HEK293 (cell line): Measurements from ENCODE around the gene CEACAM4.
A peak's percentile ranks its signal among the peaks of the same experiment; 100 is the strongest.

Experiments used
- CTCF ChIA-PET: fragments of 350-600 bp; formaldehyde crosslinking; extraction: SDS; loops from one replicate; lab custom pipeline; 2021; ENCODE audit warnings: antibody characterized with exemption; lab: Yijun Ruan, JAX
- POLR2A ChIA-PET: fragments of 300-600 bp; formaldehyde crosslinking; extraction: SDS; loops from one replicate; lab custom pipeline; 2020; ENCODE audit warnings: antibody characterized with exemption, inconsistent platforms; lab: Yijun Ruan, JAX
- H3K27ac ChIP-seq: fragments of 200-500 bp; sonication (Bioruptor generic); 2 replicates; pipeline ENCODE4 v1.5.1; 2014; ENCODE audit warnings: low read depth, low read length, control low read depth, inconsistent platforms; ENCODE audit errors: extremely low read depth
- H3K36me3 ChIP-seq, 2 experiments: fragments of 200-500 bp in 1 of 2; sonication (Bioruptor generic) in 1 of 2; 1 replicate in 1 of 2; 2 replicates in 1 of 2; pipeline ENCODE4 v1.5.1; 2014 to 2017; ENCODE audit warnings: inconsistent platforms in 2 of 2, low read length in 2 of 2; ENCODE audit not compliant: control insufficient read depth in 2 of 2, insufficient read depth in 1 of 2
- H3K4me1 ChIP-seq: fragments of 200-500 bp; sonication (Bioruptor generic); 2 replicates; pipeline ENCODE4 v1.5.1; 2014; ENCODE audit warnings: mild to moderate bottlenecking, low read length, inconsistent platforms; ENCODE audit not compliant: control insufficient read depth, insufficient read depth
- H3K4me3 ChIP-seq: 2 replicates; pipeline ENCODE4 v1.5.1; 2011; ENCODE audit warnings: low read depth, mild to moderate bottlenecking, control low read depth, low read length, moderate library complexity
- H3K9me3 ChIP-seq: fragments of 200-500 bp; sonication (Bioruptor generic); 2 replicates; pipeline ENCODE4 v1.5.1; 2014; ENCODE audit warnings: low read depth, low read length, inconsistent platforms; ENCODE audit not compliant: control insufficient read depth, insufficient read depth
- BCL11A ChIP-seq: fragments of 450-650 bp; formaldehyde crosslinking; IDR thresholded peaks from 2 replicates; pipeline ENCODE4 v1.5.1; 2016; ENCODE audit warnings: low read depth, missing biosample characterization, missing genetic modification characterization
- GLI4 ChIP-seq: fragments of 450-650 bp; formaldehyde crosslinking; IDR thresholded peaks from 2 replicates; pipeline ENCODE4 v1.5.1; 2016; ENCODE audit warnings: missing biosample characterization, missing genetic modification characterization
- GLIS1 ChIP-seq: fragments of 450-650 bp; formaldehyde crosslinking; IDR thresholded peaks from 2 replicates; pipeline ENCODE4 v1.5.1; 2016; ENCODE audit warnings: missing biosample characterization, missing genetic modification characterization
- KLF1 ChIP-seq: fragments of 450-650 bp; formaldehyde crosslinking; IDR thresholded peaks from 2 replicates; pipeline ENCODE4 v1.5.1; 2016; ENCODE audit warnings: missing biosample characterization, missing genetic modification characterization
- REST ChIP-seq: fragments of 450-650 bp; formaldehyde crosslinking; IDR thresholded peaks from 2 replicates; pipeline ENCODE4 v1.5.1; 2016; ENCODE audit warnings: missing biosample characterization, missing genetic modification characterization
- ZBTB10 ChIP-seq: fragments of 450-650 bp; formaldehyde crosslinking; IDR thresholded peaks from 2 replicates; pipeline ENCODE4 v1.5.1; 2016; ENCODE audit warnings: missing biosample characterization, missing genetic modification characterization
- ZBTB17 ChIP-seq: fragments of 450-650 bp; formaldehyde crosslinking; IDR thresholded peaks from 2 replicates; pipeline ENCODE4 v1.5.1; 2016; ENCODE audit warnings: missing biosample characterization, missing genetic modification characterization
- ZBTB20 ChIP-seq: fragments of 450-650 bp; formaldehyde crosslinking; IDR thresholded peaks from 2 replicates; pipeline ENCODE4 v1.5.1; 2016; ENCODE audit warnings: missing biosample characterization, missing genetic modification characterization
- ZBTB21 ChIP-seq: fragments of 450-650 bp; formaldehyde crosslinking; IDR thresholded peaks from 2 replicates; pipeline ENCODE4 v1.5.1; 2017; ENCODE audit warnings: missing biosample characterization, missing genetic modification characterization
- ZFP69B ChIP-seq: fragments of 450-650 bp; formaldehyde crosslinking; IDR thresholded peaks from 2 replicates; pipeline ENCODE4 v1.5.1; 2016; ENCODE audit warnings: missing biosample characterization, missing genetic modification characterization
- ZNF114 ChIP-seq: fragments of 450-650 bp; formaldehyde crosslinking; IDR thresholded peaks from 2 replicates; pipeline ENCODE4 v1.5.0; 2017; ENCODE audit warnings: missing biosample characterization, missing genetic modification characterization
- ZNF157 ChIP-seq: fragments of 450-650 bp; formaldehyde crosslinking; IDR thresholded peaks from 2 replicates; pipeline ENCODE4 v1.5.1; 2016; ENCODE audit warnings: missing biosample characterization, missing genetic modification characterization
- ZNF169 ChIP-seq: fragments of 450-650 bp; formaldehyde crosslinking; IDR thresholded peaks from 2 replicates; pipeline ENCODE4 v1.5.1; 2016; ENCODE audit warnings: missing biosample characterization, missing genetic modification characterization
- ZNF223 ChIP-seq: fragments of 450-650 bp; formaldehyde crosslinking; IDR thresholded peaks from 2 replicates; pipeline ENCODE4 v1.5.1; 2016; ENCODE audit warnings: missing biosample characterization, missing genetic modification characterization
- ZNF23 ChIP-seq: fragments of 450-650 bp; formaldehyde crosslinking; IDR thresholded peaks from 2 replicates; pipeline ENCODE4 v1.5.1; 2016; ENCODE audit warnings: missing biosample characterization, missing genetic modification characterization, borderline replicate concordance
- ZNF510 ChIP-seq: fragments of 450-650 bp; formaldehyde crosslinking; IDR thresholded peaks from 2 replicates; pipeline ENCODE4 v1.5.1; 2018; ENCODE audit warnings: mild to moderate bottlenecking, missing genetic modification characterization, missing biosample characterization; ENCODE audit not compliant: insufficient replicate concordance
- ZNF623 ChIP-seq: fragments of 450-650 bp; formaldehyde crosslinking; IDR thresholded peaks from 2 replicates; pipeline ENCODE4 v1.5.1; 2016; ENCODE audit warnings: missing biosample characterization, missing genetic modification characterization
- ZNF654 ChIP-seq: fragments of 450-650 bp; formaldehyde crosslinking; IDR thresholded peaks from 2 replicates; pipeline ENCODE4 v1.5.1; 2016; ENCODE audit warnings: low read depth, missing biosample characterization, missing genetic modification characterization
- ZNF707 ChIP-seq: fragments of 450-650 bp; formaldehyde crosslinking; IDR thresholded peaks from 2 replicates; pipeline ENCODE4 v1.5.1; 2016; ENCODE audit warnings: missing biosample characterization, missing genetic modification characterization
- ZXDB ChIP-seq: fragments of 450-650 bp; formaldehyde crosslinking; IDR thresholded peaks from 2 replicates; pipeline ENCODE4 v1.5.1; 2016; ENCODE audit warnings: missing biosample characterization, missing genetic modification characterization
- TF ChIP-seq, protein P1 (sequence below): fragments of 450-650 bp; formaldehyde crosslinking; IDR thresholded peaks from 2 replicates; pipeline ENCODE4 v1.5.1; 2016; ENCODE audit warnings: missing biosample characterization, missing genetic modification characterization
- TF ChIP-seq, protein P2 (sequence below): fragments of 450-650 bp; formaldehyde crosslinking; IDR thresholded peaks from 2 replicates; pipeline ENCODE4 v1.5.1; 2016; ENCODE audit warnings: missing biosample characterization, missing genetic modification characterization
- TF ChIP-seq, protein P3 (sequence below): fragments of 450-650 bp; IDR thresholded peaks from 2 replicates; pipeline ENCODE4 v1.5.1; 2018; ENCODE audit warnings: missing biosample characterization, mild to moderate bottlenecking, missing genetic modification characterization
- TF ChIP-seq, protein P4 (sequence below): fragments of 450-650 bp; formaldehyde crosslinking; IDR thresholded peaks from 2 replicates; pipeline ENCODE4 v1.5.1; 2016; ENCODE audit warnings: missing biosample characterization, missing genetic modification characterization

Gene CEACAM4

DNA sequence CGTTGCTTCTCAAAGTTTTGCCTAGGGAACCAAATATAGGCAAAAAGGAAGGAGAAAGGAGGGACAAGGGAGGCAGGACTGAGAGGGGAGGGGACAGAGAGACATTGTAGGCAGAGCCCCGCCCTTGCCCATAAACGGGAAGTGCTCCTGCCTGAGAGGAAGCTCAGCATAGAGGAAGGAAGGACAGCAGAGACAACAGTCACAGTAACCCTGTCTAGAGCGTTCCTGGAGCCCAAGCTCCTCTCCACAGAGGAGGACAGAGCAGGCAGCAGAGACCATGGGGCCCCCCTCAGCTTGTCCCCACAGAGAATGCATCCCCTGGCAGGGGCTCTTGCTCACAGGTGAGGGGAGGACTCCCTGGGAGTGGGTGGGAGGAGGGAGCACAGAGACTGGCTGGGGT, 50.9 kb downstream of the CEACAM4 start, which contains the start of gene CEACAM21 (continued):
- no peak for TF ChIP-seq REST
- TF ChIP-seq ZBTB21 (tag by site-specific recombination), result no peak
- no peak for TF ChIP-seq ZXDB (tag by site-specific recombination)
- no peak for TF ChIP-seq ZNF707 (tag by site-specific recombination)

GRCh38 chr19:41570639-41571112, 56.2 kb downstream of the CEACAM4 start:
- Histone ChIP-seq H3K4me1 (peaks cover 3% of the 10 kb centered on the region), H3K27ac (no peak overlapping the region), H3K4me3 (no peak overlapping the region), H3K36me3 (no peaks in the 10 kb centered on the region), H3K9me3 (no peaks in the 10 kb centered on the region; the same call in none of the 2 replicates)
- POLR2A ChIA-PET, result interaction anchor here (1.8 kb wide), 1 partner anchor 131 kb away, joined by 6 read pairs; the partner anchor contains the start of gene DMAC2
- CTCF ChIA-PET, result interaction anchor here (0.5 to 17.9 kb wide), 66 partner anchors 11 to 826 kb away, joined by 3 to 433 read pairs (median 4); partner anchors contain the start of gene DMAC2
- 0 out of 2 replicates have a peak, but pooled peaks have one; percentile 10 for TF ChIP-seq KLF1
- no peak for TF ChIP-seq ZNF114 (tag by site-specific recombination)
- TF ChIP-seq ZNF157 (tag by site-specific recombination), result no peak
- TF ChIP-seq ZBTB10 (tag by site-specific recombination), result no peak; the same call in 1 of the 2 replicates
- no peak for TF ChIP-seq ZNF623
- no peak for TF ChIP-seq ZNF223 (tag by site-specific recombination)
- TF ChIP-seq ZFP69B (tag by site-specific recombination), result peak; percentile 18; the same call in 1 of the 2 replicates
- TF ChIP-seq GLI4 (tag by site-specific recombination), result 0 out of 2 replicates have a peak, but pooled peaks have one; percentile 28
- TF ChIP-seq, protein P1, sequence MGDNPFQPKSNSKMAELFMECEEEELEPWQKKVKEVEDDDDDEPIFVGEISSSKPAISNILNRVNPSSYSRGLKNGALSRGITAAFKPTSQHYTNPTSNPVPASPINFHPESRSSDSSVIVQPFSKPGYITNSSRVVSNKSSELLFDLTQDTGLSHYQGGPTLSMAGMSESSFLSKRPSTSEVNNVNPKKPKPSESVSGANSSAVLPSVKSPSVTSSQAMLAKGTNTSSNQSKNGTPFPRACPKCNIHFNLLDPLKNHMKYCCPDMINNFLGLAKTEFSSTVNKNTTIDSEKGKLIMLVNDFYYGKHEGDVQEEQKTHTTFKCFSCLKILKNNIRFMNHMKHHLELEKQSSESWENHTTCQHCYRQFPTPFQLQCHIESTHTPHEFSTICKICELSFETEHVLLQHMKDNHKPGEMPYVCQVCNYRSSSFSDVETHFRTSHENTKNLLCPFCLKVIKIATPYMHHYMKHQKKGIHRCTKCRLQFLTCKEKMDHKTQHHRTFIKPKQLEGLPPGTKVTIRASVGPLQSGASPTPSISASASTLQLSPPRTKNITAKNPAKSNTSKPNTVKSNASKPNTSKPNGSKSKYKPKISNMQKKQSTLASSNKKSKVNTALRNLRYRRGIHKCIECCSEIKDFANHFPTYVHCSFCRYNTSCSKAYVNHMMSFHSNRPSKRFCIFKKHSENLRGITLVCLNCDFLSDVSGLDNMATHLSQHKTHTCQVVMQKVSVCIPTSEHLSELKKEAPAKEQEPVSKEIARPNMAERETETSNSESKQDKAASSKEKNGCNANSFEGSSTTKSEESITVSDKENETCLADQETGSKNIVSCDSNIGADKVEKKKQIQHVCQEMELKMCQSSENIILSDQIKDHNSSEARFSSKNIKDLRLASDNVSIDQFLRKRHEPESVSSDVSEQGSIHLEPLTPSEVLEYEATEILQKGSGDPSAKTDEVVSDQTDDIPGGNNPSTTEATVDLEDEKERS, result peak; percentile 21; the same call in 1 of the 2 replicates
- TF ChIP-seq, protein P2, sequence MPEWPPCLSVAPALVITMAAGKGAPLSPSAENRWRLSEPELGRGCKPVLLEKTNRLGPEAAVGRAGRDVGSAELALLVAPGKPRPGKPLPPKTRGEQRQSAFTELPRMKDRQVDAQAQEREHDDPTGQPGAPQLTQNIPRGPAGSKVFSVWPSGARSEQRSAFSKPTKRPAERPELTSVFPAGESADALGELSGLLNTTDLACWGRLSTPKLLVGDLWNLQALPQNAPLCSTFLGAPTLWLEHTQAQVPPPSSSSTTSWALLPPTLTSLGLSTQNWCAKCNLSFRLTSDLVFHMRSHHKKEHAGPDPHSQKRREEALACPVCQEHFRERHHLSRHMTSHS (tag by site-specific recombination), result no peak
- peak; percentile 29; the same call in 1 of the 2 replicates for TF ChIP-seq GLIS1 (tag by site-specific recombination)
- TF ChIP-seq, protein P3, sequence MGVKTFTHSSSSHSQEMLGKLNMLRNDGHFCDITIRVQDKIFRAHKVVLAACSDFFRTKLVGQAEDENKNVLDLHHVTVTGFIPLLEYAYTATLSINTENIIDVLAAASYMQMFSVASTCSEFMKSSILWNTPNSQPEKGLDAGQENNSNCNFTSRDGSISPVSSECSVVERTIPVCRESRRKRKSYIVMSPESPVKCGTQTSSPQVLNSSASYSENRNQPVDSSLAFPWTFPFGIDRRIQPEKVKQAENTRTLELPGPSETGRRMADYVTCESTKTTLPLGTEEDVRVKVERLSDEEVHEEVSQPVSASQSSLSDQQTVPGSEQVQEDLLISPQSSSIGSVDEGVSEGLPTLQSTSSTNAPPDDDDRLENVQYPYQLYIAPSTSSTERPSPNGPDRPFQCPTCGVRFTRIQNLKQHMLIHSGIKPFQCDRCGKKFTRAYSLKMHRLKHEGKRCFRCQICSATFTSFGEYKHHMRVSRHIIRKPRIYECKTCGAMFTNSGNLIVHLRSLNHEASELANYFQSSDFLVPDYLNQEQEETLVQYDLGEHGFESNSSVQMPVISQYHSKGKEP (tag by site-specific recombination), result no peak
- peak; percentile 98 for TF ChIP-seq ZNF654
- TF ChIP-seq, protein P4, sequence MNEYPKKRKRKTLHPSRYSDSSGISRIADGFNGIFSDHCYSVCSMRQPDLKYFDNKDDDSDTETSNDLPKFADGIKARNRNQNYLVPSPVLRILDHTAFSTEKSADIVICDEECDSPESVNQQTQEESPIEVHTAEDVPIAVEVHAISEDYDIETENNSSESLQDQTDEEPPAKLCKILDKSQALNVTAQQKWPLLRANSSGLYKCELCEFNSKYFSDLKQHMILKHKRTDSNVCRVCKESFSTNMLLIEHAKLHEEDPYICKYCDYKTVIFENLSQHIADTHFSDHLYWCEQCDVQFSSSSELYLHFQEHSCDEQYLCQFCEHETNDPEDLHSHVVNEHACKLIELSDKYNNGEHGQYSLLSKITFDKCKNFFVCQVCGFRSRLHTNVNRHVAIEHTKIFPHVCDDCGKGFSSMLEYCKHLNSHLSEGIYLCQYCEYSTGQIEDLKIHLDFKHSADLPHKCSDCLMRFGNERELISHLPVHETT, result no peak
- TF ChIP-seq BCL11A (tag by site-specific recombination), result no peak
- TF ChIP-seq ZBTB17 (tag by site-specific recombination), result peak; percentile 75
- TF ChIP-seq ZNF23 (tag by site-specific recombination), result no peak
- no peak for TF ChIP-seq ZNF510 (tag by site-specific recombination)
- no peak for TF ChIP-seq ZNF169 (tag by site-specific recombination)
- TF ChIP-seq ZBTB20 (tag by site-specific recombination), result no peak; the same call in 1 of the 2 replicates
